ENCODE data around the gene ETV4. TPM values are rescaled to one million over a fixed set of nuclear protein-coding genes. Genes with fewer than 3 reads are reported as not detected.

Gene ETV4
- total and polyA plus RNA-seq, 2 of the 13 experiments (the other 11 are each of a cell fraction or from before 2014, with no cell fraction given): 128 to 330 TPM

- TF ChIP-seq ZBTB14 (CRISPR knock-in tag; IDR thresholded peaks at IDR 0.05): no peak
- TF ChIP-seq BORCS8-MEF2B (CRISPR knock-in tag; IDR thresholded peaks at IDR 0.05): peak; percentile 76; the same call in 1 of the 2 replicates
- peak in 1 of 2 experiments; percentile 63; a peak in 1 of 4 replicates for TF ChIP-seq ATF4 (CRISPR knock-in tag; IDR thresholded peaks at IDR 0.05)
- 0 out of 2 replicates have a peak, but pooled peaks have one; percentile 26 for TF ChIP-seq ZC3H4 (CRISPR knock-in tag; IDR thresholded peaks at IDR 0.05; ENCODE audit: borderline replicate concordance)
- TF ChIP-seq ZFY (CRISPR knock-in tag; IDR thresholded peaks at IDR 0.05): peak; percentile 44
- peak; percentile 68; the same call in 1 of the 2 replicates for TF ChIP-seq CSRNP1 (CRISPR knock-in tag; IDR thresholded peaks at IDR 0.05)
- 0 out of 2 replicates have a peak, but pooled peaks have one; percentile 30 for TF ChIP-seq NFKB2 (CRISPR knock-in tag; IDR thresholded peaks at IDR 0.05; ENCODE audit: borderline replicate concordance)
- no peak for TF ChIP-seq ZNF615 (CRISPR knock-in tag; IDR thresholded peaks at IDR 0.05; ENCODE audit: borderline replicate concordance)
- TF ChIP-seq ZNF510 (CRISPR knock-in tag; IDR thresholded peaks at IDR 0.05; ENCODE audit: low read depth): no peak
- no peak for TF ChIP-seq ZNF563 (CRISPR knock-in tag; IDR thresholded peaks at IDR 0.05)
- TF ChIP-seq TEF (CRISPR knock-in tag; IDR thresholded peaks at IDR 0.05): no peak
- TF ChIP-seq ZBTB25 (CRISPR knock-in tag; IDR thresholded peaks at IDR 0.05): no peak
- TF ChIP-seq NFE2 (CRISPR knock-in tag; IDR thresholded peaks at IDR 0.05): no peak
- peak; percentile 64; the same call in 1 of the 2 replicates for TF ChIP-seq POGK (CRISPR knock-in tag; conservative IDR thresholded peaks at IDR 0.05)
- TF ChIP-seq YEATS4 (CRISPR knock-in tag; IDR thresholded peaks at IDR 0.05; ENCODE audit: borderline replicate concordance): 0 out of 2 replicates have a peak, but pooled peaks have one; percentile 28
- no peak for TF ChIP-seq KDM5A (IDR thresholded peaks at IDR 0.05; ENCODE audit: borderline replicate concordance, low read length)
- no peak for TF ChIP-seq MED8 (CRISPR knock-in tag; IDR thresholded peaks at IDR 0.05; ENCODE audit: insufficient replicate concordance)
- TF ChIP-seq SOX6 (IDR thresholded peaks at IDR 0.05): no peak
- TF ChIP-seq SOX6 (CRISPR knock-in tag; IDR thresholded peaks at IDR 0.05): 0 out of 2 replicates have a peak, but pooled peaks have one; percentile 17
- TF ChIP-seq RFX3 (CRISPR knock-in tag; IDR thresholded peaks at IDR 0.05): no peak
Measured at GRCh38 chr17:43526886-43527648, 19.1 kb downstream of the ETV4 start (continued).
